IMR-90 (cell line): ENCODE results near the gene RXFP1. TPM values are rescaled to one million over a fixed set of nuclear protein-coding genes. Genes with fewer than 3 reads are reported as not detected.

Source experiments
- ATAC-seq: fragments of 200-7000 bp; cut with Tn5 transposase; 2 replicates; pipeline ENCODE4 v1.9.1; 2020; ENCODE audit warnings: low read depth, mild to moderate bottlenecking, moderate library complexity
- BruUV-seq: library from RNA; stranded (reverse); fragments of 400-500 nt; replicated peaks from 2 replicates; lab custom pipeline; 2021; lab: Mats Ljungman, UMichigan
- CTCF ChIA-PET: fragments of 300-600 bp; formaldehyde crosslinking; extraction: SDS; loops from one replicate; lab custom pipeline; 2021; ENCODE audit warnings: antibody characterized with exemption; lab: Yijun Ruan, JAX
- POLR2A ChIA-PET: fragments of 300-600 bp; sonication (Branson Sonifier 250); formaldehyde crosslinking; loops from one replicate; lab custom pipeline; 2022; ENCODE audit warnings: antibody characterized with exemption; ENCODE audit not compliant: unreplicated experiment; lab: Charles Lee
- DNase-seq: peaks from one replicate; pipeline ENCODE4 v3.0.0; 2013
- H2AFZ ChIP-seq: replicated peaks from 2 replicates; pipeline ENCODE3; 2013; ENCODE audit warnings: low read length, mild to moderate bottlenecking; ENCODE audit not compliant: poor library complexity
- H2AK5ac ChIP-seq: 2 replicates; pipeline ENCODE4 v1.6.1; 2013; ENCODE audit warnings: low read depth, low read length, inconsistent platforms
- H2AK9ac ChIP-seq: replicated peaks from 2 replicates; pipeline ENCODE3; 2013; ENCODE audit warnings: mild to moderate bottlenecking, low read depth, low read length, moderate library complexity; ENCODE audit not compliant: poor library complexity
- H2BK120ac ChIP-seq: 2 replicates; pipeline ENCODE4 v1.6.1; 2013; ENCODE audit warnings: low read depth, low read length, inconsistent platforms
- H2BK15ac ChIP-seq: 3 replicates; pipeline ENCODE4 v1.6.1; 2013; ENCODE audit warnings: low read depth, low read length, inconsistent platforms
- H2BK20ac ChIP-seq: 2 replicates; pipeline ENCODE4 v1.6.1; 2013; ENCODE audit warnings: low read depth, mild to moderate bottlenecking, inconsistent platforms, low read length, moderate library complexity
- H2BK5ac ChIP-seq: 2 replicates; pipeline ENCODE4 v1.6.1; 2013; ENCODE audit warnings: mild to moderate bottlenecking, low read depth, low read length, inconsistent platforms; ENCODE audit not compliant: poor library complexity, severe bottlenecking
- H3K14ac ChIP-seq: replicated peaks from 2 replicates; pipeline ENCODE4 v1.6.1; 2013; ENCODE audit warnings: low read depth, low read length, inconsistent platforms
- H3K18ac ChIP-seq: 2 replicates; pipeline ENCODE4 v1.6.1; 2013; ENCODE audit warnings: low read depth, low read length, control low read depth
- H3K23ac ChIP-seq: 2 replicates; pipeline ENCODE4 v1.6.1; 2013; ENCODE audit warnings: low read depth, low read length, inconsistent platforms
- H3K27ac ChIP-seq: 2 replicates; pipeline ENCODE4 v1.5.1; 2013; ENCODE audit warnings: mild to moderate bottlenecking, control low read depth, low read length; ENCODE audit not compliant: insufficient read depth
- H3K27me3 ChIP-seq: 2 replicates; pipeline ENCODE4 v1.6.1; 2013; ENCODE audit warnings: low read length; ENCODE audit not compliant: control insufficient read depth, insufficient read depth
- H3K36me3 ChIP-seq: 2 replicates; pipeline ENCODE4 v1.6.1; 2013; ENCODE audit warnings: low read length, mixed read lengths; ENCODE audit not compliant: control insufficient read depth, insufficient read depth
- H3K4ac ChIP-seq: 2 replicates; pipeline ENCODE4 v1.6.1; 2013; ENCODE audit warnings: low read depth, low read length, inconsistent platforms
- H3K4me1 ChIP-seq: 2 replicates; pipeline ENCODE4 v1.6.1; 2013; ENCODE audit warnings: low read length, mixed read lengths; ENCODE audit not compliant: control insufficient read depth, insufficient read depth
- H3K4me2 ChIP-seq: 2 replicates; pipeline ENCODE4 v1.6.1; 2013; ENCODE audit warnings: low read depth, mild to moderate bottlenecking, control low read depth, low read length, moderate library complexity
- H3K4me3 ChIP-seq: 2 replicates; pipeline ENCODE4 v1.5.1; 2013; ENCODE audit warnings: low read depth, mild to moderate bottlenecking, control low read depth, low read length, moderate library complexity; ENCODE audit not compliant: insufficient read depth
- H3K56ac ChIP-seq: 2 replicates; pipeline ENCODE4 v1.6.1; 2013; ENCODE audit warnings: low read length, inconsistent platforms; ENCODE audit not compliant: insufficient read depth; ENCODE audit errors: extremely low read depth
- H3K79me1 ChIP-seq, 2 experiments: 2 replicates each; pipeline ENCODE4 v1.6.1; 2013; ENCODE audit warnings: low read length in 2 of 2, inconsistent platforms in 1 of 2, low read depth in 1 of 2
- H3K9ac ChIP-seq: 2 replicates; pipeline ENCODE4 v1.6.1; 2013; ENCODE audit warnings: low read depth, low read length, control low read depth
- H3K9me1 ChIP-seq: 2 replicates; pipeline ENCODE4 v1.6.1; 2013; ENCODE audit warnings: low read length, inconsistent platforms; ENCODE audit not compliant: insufficient read depth
- H3K9me3 ChIP-seq: 2 replicates; pipeline ENCODE4 v1.6.1; 2013; ENCODE audit warnings: low read length; ENCODE audit not compliant: control insufficient read depth, insufficient read depth
- H4K20me1 ChIP-seq: 2 replicates; pipeline ENCODE4 v1.6.1; 2013; ENCODE audit warnings: low read length, inconsistent platforms; ENCODE audit not compliant: insufficient read depth
- H4K5ac ChIP-seq: 2 replicates; pipeline ENCODE4 v1.6.1; 2013; ENCODE audit warnings: mild to moderate bottlenecking, low read depth, low read length, control low read depth
- H4K8ac ChIP-seq, 2 experiments: 2 replicates each; pipeline ENCODE4 v1.6.1; 2013; ENCODE audit warnings: low read depth in 2 of 2, low read length in 2 of 2, control low read depth in 1 of 2, inconsistent platforms in 1 of 2
- H4K91ac ChIP-seq: 2 replicates; pipeline ENCODE4 v1.6.1; 2013; ENCODE audit warnings: low read depth, low read length, inconsistent platforms; ENCODE audit not compliant: insufficient read depth
- CHD1 ChIP-seq: IDR thresholded peaks from 2 replicates; pipeline ENCODE4 v1.6.1; 2012; ENCODE audit warnings: low read depth, low read length, improper control_type of control experiment
- CTCF ChIP-seq: conservative IDR thresholded peaks from 2 replicates; pipeline ENCODE4 v1.5.1; 2012; ENCODE audit warnings: mild to moderate bottlenecking, low read depth, low read length, improper control_type of control experiment
- ELK1 ChIP-seq: fragments of 150-350 bp; IDR thresholded peaks from 2 replicates; pipeline ENCODE4 v1.6.1; 2016; ENCODE audit warnings: low read depth, mild to moderate bottlenecking, low read length, moderate library complexity, borderline replicate concordance
- FOS ChIP-seq: fragments of 150-350 bp; IDR thresholded peaks from 2 replicates; pipeline ENCODE4 v1.6.1; 2016; ENCODE audit warnings: low read depth, low read length
- MAFK ChIP-seq: IDR thresholded peaks from 2 replicates; pipeline ENCODE4 v1.6.1; 2012; ENCODE audit warnings: low read depth, low read length, improper control_type of control experiment
- MAZ ChIP-seq: IDR thresholded peaks from 2 replicates; pipeline ENCODE4 v1.6.1; 2012; ENCODE audit warnings: low read depth, mild to moderate bottlenecking, low read length, improper control_type of control experiment, moderate library complexity, borderline replicate concordance
- MXI1 ChIP-seq: IDR thresholded peaks from 2 replicates; pipeline ENCODE4 v1.6.1; 2012; ENCODE audit warnings: low read depth, mild to moderate bottlenecking, low read length, moderate library complexity, borderline replicate concordance
- RAD21 ChIP-seq: IDR thresholded peaks from 2 replicates; pipeline ENCODE4 v1.6.1; 2012; ENCODE audit warnings: low read length, improper control_type of control experiment
- RFX5 ChIP-seq: IDR thresholded peaks from 2 replicates; pipeline ENCODE4 v1.8.0; 2012; ENCODE audit warnings: low read depth, mild to moderate bottlenecking, low read length, moderate library complexity
- SMC3 ChIP-seq: fragments of 150-350 bp; IDR thresholded peaks from 2 replicates; pipeline ENCODE4 v1.6.1; 2016; ENCODE audit warnings: low read depth, mild to moderate bottlenecking, antibody characterized with exemption, low read length, moderate library complexity
- dilution Hi-C: fragments of 300-500 bp; cut with HindIII; formaldehyde crosslinking; loops from one replicate; pipeline ENCODE4 v1.14.3; 2018; ENCODE audit warnings: low sequenced_read_pairs; ENCODE audit not compliant: unreplicated experiment
- in situ Hi-C: fragments of 300-500 bp; cut with MboI; formaldehyde crosslinking; loops from 3 replicates; pipeline ENCODE4 v1.14.3; 2019; ENCODE audit warnings: low sequenced_read_pairs, inconsistent platforms, mixed read lengths
- intact Hi-C: fragments of 100-400 bp; cut with micrococcal nuclease; formaldehyde crosslinking; loops from 2 replicates; pipeline ENCODE4 v1.10.0; 2022
- polyA plus RNA-seq, 3 experiments: library from polyadenylated mRNA; depleted of rRNA; stranded (reverse); fragments of >200 nt; gene quantifications; 2 replicates each; pipeline ENCODE4 v1.2.3, GENCODE V29; 2012; ENCODE audit warnings: low replicate concordance in 1 of 3
- total RNA-seq: library from RNA; depleted of rRNA; stranded (reverse); fragments of >200 nt; gene quantifications from 2 replicates; pipeline ENCODE4 v1.2.3, GENCODE V29; 2012

Gene RXFP1
- total and polyA plus RNA-seq, 2 of the 4 experiments (the other 2 are of a cell fraction): not detected

DNA sequence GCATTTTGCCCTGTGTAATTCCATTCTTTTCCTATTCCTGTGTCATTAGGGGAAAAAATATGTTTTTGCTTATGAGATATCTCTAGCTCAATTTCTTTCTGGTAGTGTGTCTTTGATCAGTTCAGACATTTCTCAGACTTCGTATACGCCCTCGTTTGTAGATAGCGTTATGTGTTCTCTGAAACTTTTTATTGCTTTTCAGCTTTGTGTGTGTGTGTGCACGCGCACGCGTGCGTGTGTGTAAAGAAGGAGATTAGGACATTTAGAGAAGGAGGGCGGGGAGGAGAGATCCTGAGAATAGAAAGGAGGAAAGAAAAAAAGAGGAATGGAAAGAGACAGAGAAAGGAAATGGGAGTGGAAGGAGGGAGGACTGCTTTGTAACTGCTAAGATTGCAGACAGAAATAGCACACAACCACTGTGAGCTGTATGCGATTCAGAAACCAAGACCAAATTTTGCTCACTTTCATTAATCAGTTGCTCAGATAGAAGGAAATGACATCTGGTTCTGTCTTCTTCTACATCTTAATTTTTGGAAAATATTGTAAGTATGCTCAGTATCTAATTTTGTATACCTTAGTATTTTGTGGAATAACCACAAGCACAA, at the start of gene RXFP1 (continued):
- TF ChIP-seq CTCF: no peak
- no peak for TF ChIP-seq RAD21

- no peak overlapping the region for H2AK5ac ChIP-seq
- dilution Hi-C loops: no loop called here
- H3K9me1 ChIP-seq: no peaks in the 10 kb centered on the region
- no peak overlapping the region for H4K8ac ChIP-seq
- no peaks in the 10 kb centered on the region for H3K36me3 ChIP-seq
- no peak overlapping the region for H4K91ac ChIP-seq
- H3K9me3 ChIP-seq: no peaks in the 10 kb centered on the region
- no peak overlapping the region for H3K4ac ChIP-seq
- no peaks in the 10 kb centered on the region for H3K79me1 ChIP-seq
- intact Hi-C loops: no loop called here
- H3K56ac ChIP-seq: no peak overlapping the region
- no peak overlapping the region for H3K18ac ChIP-seq
- no peaks in the 10 kb centered on the region for H3K4me1 ChIP-seq
- H4K20me1 ChIP-seq: no peaks in the 10 kb centered on the region
- ATAC-seq: no peak
- H3K4me3 ChIP-seq: no peak overlapping the region
- H2BK5ac ChIP-seq: no peak overlapping the region
- no peak overlapping the region for H3K27ac ChIP-seq
- in situ Hi-C loops: no loop called here
- H4K5ac ChIP-seq: no peak overlapping the region
- no TSS peak for BruUV-seq
- no peak overlapping the region for H2BK120ac ChIP-seq
- no peak overlapping the region for H3K14ac ChIP-seq
- no peak for DNase-seq
- H2BK20ac ChIP-seq: no peak overlapping the region
- no peaks in the 10 kb centered on the region; the same call in 1 of the 2 replicates for H3K27me3 ChIP-seq
- CTCF ChIA-PET: no interaction called here
- POLR2A ChIA-PET: no interaction called here
- no peak overlapping the region for H2BK15ac ChIP-seq
- H3K23ac ChIP-seq: no peak overlapping the region
- H2AK9ac ChIP-seq: no peak overlapping the region
- H3K9ac ChIP-seq: no peak overlapping the region
- H3K4me2 ChIP-seq: no peak overlapping the region
- no peak overlapping the region for H2AFZ ChIP-seq
- TF ChIP-seq CHD1: no peak
- no peak for TF ChIP-seq CTCF
- no peak for TF ChIP-seq MAFK
- no peak for TF ChIP-seq MXI1
- no peak for TF ChIP-seq RFX5
- no peak for TF ChIP-seq MAZ
- TF ChIP-seq SMC3: no peak
- no peak for TF ChIP-seq FOS
- no peak for TF ChIP-seq ELK1
Measured at GRCh38 chr4:158481811-158482210, 39.9 kb upstream of the RXFP1 start.
